Frontal cortex (tissue), 4 donors: ENCODE measurements around the gene TEDC1. TPM values are rescaled to one million over a fixed set of nuclear protein-coding genes. Genes with fewer than 3 reads are reported as not detected.

Experiments used
- DNase-seq, 2 donors: peaks; one replicate each; pipeline ENCODE4 v3.0.0; 2012; ENCODE audit warnings: low spot score in 2 of 2
- FAIRE-seq: peaks from 2 replicates; lab custom pipeline; 2012; peaks lifted over from hg19 to GRCh38; lab: Jason Lieb, UNC
- total RNA-seq: library from RNA; depleted of rRNA; stranded (reverse); fragments of >200 nt; gene quantifications from one replicate; pipeline ENCODE4 v1.2.3, GENCODE V29; 2014
- donor health status: control.
- donor health status: control.
- donor health status: control.

TEDC1 gene
- total RNA-seq, result 5.7 TPM

- DNase-seq, result peak; percentile 98
- FAIRE-seq, result peak; percentile 97
These were observed at the start of gene TEDC1 for GRCh38 chr14:105490572-105491365. Gene TEDC1 (plus strand): TSS chr14:105491246. CDS start chr14:105491376, 130 bp downstream.

- DNase-seq, result no peak
These were observed 48.9 kb upstream of the TEDC1 start for GRCh38 chr14:105442125-105442524.

DNA sequence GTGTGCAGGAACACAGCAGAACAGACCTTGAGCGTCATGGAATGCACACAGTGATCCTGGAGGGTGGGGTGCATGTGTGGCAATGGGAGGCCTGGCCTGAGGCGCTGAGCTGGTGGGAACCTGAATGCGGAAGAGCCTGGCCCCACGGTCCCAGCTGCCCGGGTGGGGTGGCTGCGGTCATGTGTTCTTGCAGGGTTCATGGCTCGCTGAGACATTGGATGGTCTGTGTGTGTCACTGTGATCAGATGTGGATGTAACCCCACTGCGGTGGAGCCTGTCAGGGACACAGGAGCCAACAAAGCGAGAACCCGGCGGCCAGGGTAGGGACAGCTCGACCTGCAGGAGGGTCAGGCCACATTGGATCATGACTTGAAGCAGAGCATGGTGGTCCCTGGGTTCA lies 48.2 kb upstream of the TEDC1 start:
- DNase-seq, result no peak
- FAIRE-seq, result no peak

More at GRCh38 chr14:105442125-105442524, 48.9 kb upstream of the TEDC1 start:
- no peak for FAIRE-seq

GRCh38 chr14:105444859-105445258 lies 46.2 kb upstream of the TEDC1 start:
- DNase-seq (no peak), FAIRE-seq (no peak)

DNA sequence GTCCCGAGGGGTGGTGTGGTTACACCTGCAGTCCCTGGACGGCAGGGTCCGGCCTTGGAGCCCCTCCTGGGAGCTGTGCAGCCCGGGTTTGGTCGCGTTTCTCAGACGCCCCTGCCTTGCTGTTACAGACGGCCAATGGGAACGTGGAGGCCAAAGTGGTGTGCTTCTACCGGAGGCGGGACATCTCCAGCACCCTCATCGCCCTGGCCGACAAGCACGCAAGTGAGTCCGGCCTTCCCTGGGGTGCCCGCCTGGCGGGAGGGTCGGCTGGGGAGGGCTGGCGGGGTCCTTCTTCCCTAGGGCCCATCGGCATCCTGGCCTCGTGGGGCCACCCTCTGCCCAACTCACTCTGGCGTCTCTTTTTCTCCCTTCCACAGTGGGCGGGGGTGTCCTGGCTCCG lies 45.8 kb upstream of the TEDC1 start:
- no peak for DNase-seq
- FAIRE-seq, result no peak

DNA sequence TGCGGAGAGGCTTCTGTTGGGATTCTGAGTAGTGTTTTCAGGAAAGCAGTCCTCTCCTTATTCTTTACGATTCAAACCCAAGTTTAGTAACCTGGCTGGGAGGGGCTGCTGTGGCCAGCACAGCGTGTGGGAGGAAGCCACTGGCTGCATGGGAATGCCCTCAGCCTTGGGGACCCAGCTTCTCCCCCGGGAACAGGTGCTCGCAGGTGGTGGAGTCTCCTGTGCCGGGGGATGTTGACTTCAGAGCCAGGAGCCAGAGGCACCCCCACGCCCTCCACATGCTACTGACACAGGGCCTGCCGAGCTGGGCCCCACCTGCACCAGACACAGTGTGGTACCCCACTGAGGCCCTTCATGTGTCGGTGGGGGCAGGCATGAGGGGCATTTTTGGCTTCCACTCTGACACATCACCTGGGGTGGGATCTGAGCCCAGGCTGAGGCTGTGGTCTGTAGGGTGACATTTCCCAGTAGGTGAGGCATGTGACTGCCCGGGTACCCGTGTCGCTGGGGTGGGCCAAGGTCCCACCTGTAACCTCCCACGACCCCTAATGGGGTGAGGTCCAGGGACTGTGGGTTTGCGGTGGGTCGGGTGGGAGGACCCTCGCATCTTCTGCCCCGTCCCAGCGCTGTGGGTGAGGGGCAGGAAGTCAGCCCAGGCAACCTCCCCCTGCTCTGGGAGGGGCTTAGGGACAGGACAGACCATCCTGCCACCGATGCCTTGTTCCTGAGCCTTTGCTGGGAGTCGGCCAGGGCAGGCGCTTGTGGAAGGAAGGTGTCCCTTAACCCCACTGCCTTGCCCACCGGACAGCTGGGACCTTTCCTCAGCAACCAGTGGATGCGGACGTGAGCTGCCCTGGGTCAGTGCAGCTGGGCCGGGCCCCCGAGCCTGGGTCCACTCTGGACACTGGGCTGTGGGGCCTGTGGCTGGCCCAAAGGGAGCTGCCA lies 44.9 kb upstream of the TEDC1 start:
- DNase-seq, result no peak
- no peak for FAIRE-seq

DNA sequence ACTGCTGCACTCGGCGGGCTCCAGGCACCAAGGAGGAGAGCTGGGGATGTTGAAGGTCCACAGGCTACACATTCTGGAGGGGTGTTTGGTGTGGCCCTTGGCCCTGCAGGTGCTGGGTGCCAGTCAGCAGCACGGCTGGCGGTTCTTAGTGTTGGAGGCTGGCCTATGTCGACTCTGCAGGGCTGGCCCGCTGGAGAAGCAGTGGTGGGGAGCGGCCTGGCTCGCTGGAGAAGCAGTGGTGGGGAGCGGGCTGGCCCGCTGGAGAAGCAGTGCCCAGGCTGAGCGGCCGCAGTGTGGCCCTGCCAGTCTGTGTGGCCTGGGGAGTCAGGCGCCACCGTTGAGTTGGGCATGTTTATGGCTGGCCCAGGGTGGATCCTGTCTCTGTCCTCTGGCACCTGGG lies 44.1 kb upstream of the TEDC1 start:
- FAIRE-seq, result no peak
- no peak for DNase-seq

- FAIRE-seq (no peak), DNase-seq (no peak)
These were observed 43.1 kb upstream of the TEDC1 start for GRCh38 chr14:105447651-105448640.

DNA sequence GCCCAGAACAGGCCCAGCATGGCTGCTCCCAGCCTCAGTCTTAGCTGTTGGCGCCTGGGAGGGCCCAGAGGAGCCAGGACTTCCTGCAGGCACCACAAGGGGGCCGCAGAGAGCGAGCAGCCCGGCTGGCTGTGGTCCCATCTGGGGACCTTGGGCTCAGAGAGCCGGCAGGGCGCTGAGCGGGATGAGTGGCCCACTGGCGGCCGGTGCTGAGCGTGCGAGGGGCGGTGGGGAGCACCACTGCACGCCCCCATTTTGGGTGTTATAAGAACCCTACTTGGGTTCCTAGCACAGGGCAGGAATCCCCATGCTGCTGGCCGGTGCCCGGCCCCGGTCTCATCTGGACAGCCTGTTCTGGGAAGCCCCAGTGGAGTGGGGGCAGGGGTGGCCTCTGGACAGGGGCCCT lies 42.3 kb upstream of the TEDC1 start:
- no peak for FAIRE-seq
- peak; percentile 88 to 96 for DNase-seq

GRCh38 chr14:105449276-105450122 lies 41.5 kb upstream of the TEDC1 start:
- DNase-seq, result no peak
- no peak for FAIRE-seq

DNA sequence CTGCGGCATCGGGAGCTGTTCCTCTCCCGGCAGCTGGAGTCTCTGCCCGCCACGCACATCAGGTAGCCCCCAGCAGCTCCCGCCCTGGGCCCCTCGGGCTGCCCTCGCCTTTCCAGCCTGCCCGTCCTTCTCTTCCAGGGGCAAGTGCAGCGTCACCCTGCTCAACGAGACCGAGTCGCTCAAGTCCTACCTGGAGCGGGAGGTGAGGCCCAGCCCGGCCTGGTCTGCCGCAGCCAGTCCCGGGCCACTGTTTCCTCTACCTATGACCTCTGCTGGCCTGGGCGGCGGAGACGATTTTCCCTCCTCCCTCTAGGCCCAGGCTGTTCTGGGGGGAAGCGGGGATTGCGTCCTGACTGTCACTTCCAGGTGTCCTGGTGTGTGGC lies 40.9 kb upstream of the TEDC1 start:
- FAIRE-seq, result no peak
- DNase-seq, result no peak

DNA sequence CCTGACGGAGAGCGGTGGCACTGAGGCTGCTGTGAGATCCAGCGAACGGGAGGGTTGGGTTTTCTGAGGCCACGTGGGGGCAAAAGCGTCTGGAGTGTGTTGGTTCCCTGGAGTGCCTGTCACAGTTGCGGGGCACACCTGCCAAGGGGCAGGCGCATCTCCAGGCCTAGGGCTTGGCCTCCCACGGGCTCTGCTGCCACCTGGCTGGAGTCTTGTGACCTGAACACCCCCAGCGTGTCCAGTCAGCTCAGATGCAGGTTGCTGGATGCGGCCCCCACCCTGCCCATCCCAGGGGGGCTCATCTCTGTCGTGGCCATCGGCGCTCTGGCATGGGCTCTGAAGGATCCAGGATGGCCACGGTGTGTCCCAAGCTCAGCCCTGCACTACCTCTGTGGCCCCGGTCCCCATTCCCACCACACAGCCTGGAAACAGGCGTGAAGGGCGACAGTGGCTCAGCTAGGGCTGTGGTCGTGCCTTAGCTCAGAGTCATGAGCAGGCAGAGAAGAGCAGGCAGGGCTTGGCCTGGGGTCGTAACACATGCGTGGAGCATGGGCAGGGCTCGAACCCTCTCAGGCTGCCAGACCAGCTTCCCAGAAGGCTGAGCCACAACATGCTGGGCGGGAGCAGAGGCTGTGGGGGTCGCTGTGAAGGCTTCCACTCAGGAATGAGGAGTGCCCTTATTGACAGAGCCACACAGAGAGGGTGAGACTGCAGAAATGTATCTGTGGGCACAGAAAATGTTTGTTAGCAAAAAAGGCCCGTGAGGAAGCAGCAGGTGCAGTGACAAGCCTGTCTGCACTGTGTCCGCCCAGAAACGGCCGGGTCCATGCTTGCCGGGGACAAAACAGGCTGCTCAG lies 40.0 kb upstream of the TEDC1 start:
- FAIRE-seq, result no peak
- no peak for DNase-seq

DNA sequence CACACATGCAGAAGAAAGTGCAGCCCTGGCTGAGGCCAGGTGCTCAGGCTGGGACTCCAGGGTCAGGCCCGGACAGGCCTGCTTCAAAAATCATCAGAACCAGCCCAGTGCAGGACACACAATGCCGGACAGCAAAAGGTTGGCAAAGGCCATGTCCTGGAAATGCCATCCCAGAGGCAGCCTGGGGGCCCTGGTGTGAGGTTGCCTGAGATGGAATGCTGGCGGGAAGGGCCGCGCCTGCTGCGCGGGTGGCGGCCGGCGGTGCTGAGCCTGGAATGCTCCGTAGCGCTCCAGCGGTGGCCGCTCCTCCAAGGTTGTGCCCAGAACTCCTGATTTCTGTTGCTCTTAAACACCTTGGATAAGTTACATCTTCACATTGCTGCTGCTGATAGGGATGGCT lies 38.1 kb upstream of the TEDC1 start:
- DNase-seq (no peak), FAIRE-seq (no peak)

GRCh38 chr14:105453847-105454246 lies 37.2 kb upstream of the TEDC1 start:
- FAIRE-seq, result no peak

DNA sequence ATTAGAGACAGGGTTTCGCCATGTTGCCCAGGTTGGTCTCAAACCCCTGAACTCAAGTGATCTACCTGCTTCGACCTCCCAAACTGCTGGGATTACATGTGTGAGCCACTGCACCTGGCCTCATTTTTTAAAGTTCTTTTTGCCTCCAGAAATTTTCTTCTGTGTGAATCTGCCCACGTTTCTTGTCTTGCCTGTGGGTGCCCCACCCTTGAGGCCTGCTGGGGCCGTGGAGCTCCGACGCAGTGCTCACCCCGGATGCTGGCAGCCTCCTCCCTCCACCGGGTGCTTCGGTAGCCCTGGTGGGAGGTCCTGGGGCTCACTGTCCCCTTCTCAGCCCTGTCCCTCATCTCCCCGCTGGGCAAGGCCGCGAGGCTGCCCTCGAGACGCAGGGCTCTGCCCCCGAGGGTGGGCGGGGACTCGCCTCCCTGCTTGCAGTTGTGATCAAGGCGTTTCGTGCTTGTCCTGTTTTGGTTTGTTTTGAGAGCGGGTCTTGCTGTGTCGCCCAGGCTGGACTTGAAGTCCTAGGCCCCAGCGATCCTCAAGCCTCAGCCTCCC lies 35.9 kb upstream of the TEDC1 start:
- DNase-seq, result no peak
- FAIRE-seq, result no peak

More at GRCh38 chr14:105453847-105454246, 37.2 kb upstream of the TEDC1 start:
- DNase-seq, result no peak

- FAIRE-seq, result no peak
- no peak for DNase-seq
These were observed 35.0 kb upstream of the TEDC1 start for GRCh38 chr14:105455766-105456660.
